ENCODE results near the gene TBC1D24.

Gene TBC1D24

GRCh38 chr16:2499890-2500429 lies 25.0 kb downstream of the TBC1D24 start:
- DNase-seq (ENCODE audit: low read depth): no peak

- DNase-seq (ENCODE audit: low read depth): no peak
These were observed 25.5 kb downstream of the TBC1D24 start for GRCh38 chr16:2500430-2500917.

- DNase-seq (ENCODE audit: low read depth): peak; percentile 68
These were observed 26.2 kb downstream of the TBC1D24 start for GRCh38 chr16:2500918-2501750.

- DNase-seq (ENCODE audit: low read depth): no peak
These were observed 27.3 kb downstream of the TBC1D24 start for GRCh38 chr16:2501946-2502895.

- DNase-seq (ENCODE audit: low read depth): no peak
These were observed 30.8 kb downstream of the TBC1D24 start for GRCh38 chr16:2505695-2506094.

GRCh38 chr16:2507052-2507659 lies 32.2 kb downstream of the TBC1D24 start:
- DNase-seq (ENCODE audit: low read depth): no peak

GRCh38 chr16:2507665-2508064 lies 32.7 kb downstream of the TBC1D24 start:
- no peak for DNase-seq (ENCODE audit: low read depth)

- no peak for DNase-seq (ENCODE audit: low read depth)
These were observed 33.9 kb downstream of the TBC1D24 start for GRCh38 chr16:2508722-2509400.

GRCh38 chr16:2511128-2511800 lies 36.3 kb downstream of the TBC1D24 start:
- no peak for DNase-seq (ENCODE audit: low read depth)

- no peak for DNase-seq (ENCODE audit: low read depth)
These were observed 37.2 kb downstream of the TBC1D24 start for GRCh38 chr16:2511996-2512734.

GRCh38 chr16:2512735-2513404 lies 37.9 kb downstream of the TBC1D24 start:
- no peak for DNase-seq (ENCODE audit: low read depth)

- peak; percentile 75 for DNase-seq (ENCODE audit: low read depth)
These were observed 38.7 kb downstream of the TBC1D24 start, which contains the start of gene ATP6V0C for GRCh38 chr16:2513405-2514332. Gene ATP6V0C (plus strand): TSS chr16:2513952. CDS start chr16:2514104, 152 bp downstream.

GRCh38 chr16:2514333-2515179 lies 39.6 kb downstream of the TBC1D24 start:
- no peak for DNase-seq (ENCODE audit: low read depth)

GRCh38 chr16:2515180-2515851 lies 40.4 kb downstream of the TBC1D24 start:
- DNase-seq (ENCODE audit: low read depth): no peak

GRCh38 chr16:2516391-2517240 lies 41.7 kb downstream of the TBC1D24 start:
- DNase-seq (ENCODE audit: low read depth): no peak

Measured in stimulated activated CD8-positive, alpha-beta memory T cell treated with anti-CD3 and anti-CD28 coated beads, Interleukin-15, amount 100 ng/mL, for 1 hour (primary cell).